Measurements from ENCODE around the gene CCDC82.
A peak's percentile ranks its signal among the peaks of the same experiment; 100 is the strongest.

Gene CCDC82

DNA sequence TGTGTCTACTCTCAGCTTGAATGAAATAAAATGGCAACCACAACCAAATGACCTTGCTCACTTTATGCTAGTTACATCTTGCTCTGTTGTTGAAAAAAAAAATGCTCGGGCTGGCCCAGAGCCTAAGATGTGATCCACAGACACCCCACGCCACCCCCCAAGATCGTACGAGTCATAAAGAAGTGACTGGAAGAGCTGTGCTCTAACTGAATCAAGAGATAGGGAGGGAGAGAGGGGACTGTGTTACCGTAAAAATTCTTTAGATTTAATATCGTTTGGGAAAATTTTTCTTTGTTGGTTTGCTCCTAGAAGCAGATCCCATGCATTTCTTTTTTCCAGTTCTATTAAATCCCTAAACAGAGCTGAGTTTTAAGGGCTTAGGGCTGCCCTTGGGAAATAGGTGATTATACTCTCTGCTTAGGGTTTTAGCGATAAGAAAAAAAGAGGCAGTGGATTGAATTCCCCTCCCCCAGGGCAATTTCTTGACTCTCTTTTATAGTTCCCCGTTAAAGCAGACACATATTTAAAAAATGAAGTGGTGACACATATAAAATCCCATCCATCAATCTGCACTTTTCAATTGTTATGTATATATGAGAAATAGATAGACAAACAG is 61.2 kb downstream of the CCDC82 start:
- DNase-seq = no peak

DNA sequence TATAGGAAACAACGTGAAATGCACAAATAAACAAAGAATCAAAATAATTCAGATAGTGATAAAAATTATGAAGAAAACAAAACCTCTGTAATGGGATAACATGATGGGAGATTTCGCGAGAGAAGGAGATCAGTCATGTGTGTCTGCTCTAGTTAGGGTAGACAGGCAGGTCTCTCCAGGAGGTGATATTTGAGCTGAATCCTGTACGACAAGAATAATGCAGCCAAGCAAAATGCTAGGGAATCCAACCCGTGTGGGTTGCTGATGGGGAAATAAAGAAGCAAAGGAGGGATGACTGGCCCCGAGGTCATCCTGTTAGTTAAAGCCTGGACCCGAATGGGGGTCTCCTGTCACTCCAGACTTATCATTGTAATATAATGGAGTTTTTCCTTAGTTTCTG is 62.8 kb downstream of the CCDC82 start:
- no peak for DNase-seq

DNA sequence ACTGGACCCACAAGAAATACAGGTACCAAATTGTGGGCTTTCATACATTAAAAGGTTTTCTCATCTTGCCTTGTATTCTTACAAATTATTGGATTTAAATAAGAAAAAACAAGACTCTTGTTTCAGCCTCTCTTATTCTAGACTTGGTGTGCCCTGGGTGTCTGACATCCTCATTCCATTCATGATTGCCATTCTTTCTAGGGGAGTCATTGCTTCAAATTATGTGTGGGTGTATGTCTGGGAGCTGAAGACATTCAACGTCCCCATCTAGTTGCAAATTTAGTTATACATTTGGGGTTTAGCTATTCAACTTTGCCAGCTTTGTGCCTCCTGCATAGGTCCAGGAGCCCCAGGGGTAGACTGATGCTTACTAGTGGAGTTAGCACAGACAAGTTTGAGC is 64.8 kb downstream of the CCDC82 start:
- no peak for DNase-seq

DNA sequence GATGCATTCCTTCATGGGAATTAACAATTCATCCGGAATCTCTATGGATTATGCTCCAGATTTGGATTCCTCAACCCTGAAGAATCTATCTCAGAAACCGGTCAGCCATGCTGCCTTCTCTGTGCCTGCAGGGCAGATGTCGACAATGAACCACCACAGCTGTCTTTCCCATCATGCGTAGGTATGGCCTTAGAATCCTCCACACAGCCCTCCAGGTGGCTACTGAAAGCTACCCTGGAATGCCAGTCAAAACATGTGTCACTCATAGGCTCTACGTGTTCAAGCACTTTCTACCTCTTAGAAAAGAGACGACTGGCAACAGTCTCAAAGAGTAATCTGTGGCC is 66.1 kb downstream of the CCDC82 start:
- DNase-seq = no peak

DNA sequence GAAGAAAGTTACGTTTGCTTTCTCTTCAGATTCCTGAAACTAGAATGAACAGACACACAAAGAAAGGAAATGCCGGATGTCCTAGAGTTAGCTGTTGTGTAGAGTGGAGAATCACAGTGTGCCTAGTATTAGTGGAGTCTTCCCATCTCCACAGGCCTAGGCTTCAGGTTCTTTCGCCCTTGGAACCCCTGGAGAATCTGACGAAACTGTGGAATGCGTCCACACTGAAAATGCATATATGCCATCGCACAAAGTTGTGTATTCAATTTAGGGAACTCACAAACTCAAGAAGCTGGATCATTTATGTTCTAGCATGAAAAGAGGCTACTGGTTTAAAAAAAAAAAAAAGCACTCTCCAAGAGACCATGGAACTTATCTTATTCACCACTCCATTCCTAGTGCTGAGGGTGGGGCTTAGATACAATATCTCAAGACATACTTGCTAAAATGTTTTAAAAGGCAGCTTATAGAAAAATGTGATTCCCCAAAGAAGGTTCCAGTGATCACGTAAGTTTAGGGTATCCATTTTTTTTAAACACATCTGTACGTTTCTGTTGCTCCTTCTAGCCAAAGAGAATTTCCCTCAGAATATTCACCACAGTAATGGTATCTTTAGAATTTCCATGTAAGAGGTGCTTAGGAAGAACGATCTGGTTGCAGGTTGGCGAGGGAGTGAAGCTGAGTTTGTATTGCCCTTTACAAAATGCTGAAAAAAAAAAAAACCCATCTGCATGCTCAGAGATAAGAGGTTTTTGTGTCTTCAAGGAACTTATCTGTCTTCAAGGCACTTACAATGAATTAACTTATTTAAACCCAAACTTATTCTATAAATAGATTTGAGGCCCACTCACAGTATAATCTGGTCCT is 66.7 kb downstream of the CCDC82 start:
- DNase-seq = peak; percentile 81

DNA sequence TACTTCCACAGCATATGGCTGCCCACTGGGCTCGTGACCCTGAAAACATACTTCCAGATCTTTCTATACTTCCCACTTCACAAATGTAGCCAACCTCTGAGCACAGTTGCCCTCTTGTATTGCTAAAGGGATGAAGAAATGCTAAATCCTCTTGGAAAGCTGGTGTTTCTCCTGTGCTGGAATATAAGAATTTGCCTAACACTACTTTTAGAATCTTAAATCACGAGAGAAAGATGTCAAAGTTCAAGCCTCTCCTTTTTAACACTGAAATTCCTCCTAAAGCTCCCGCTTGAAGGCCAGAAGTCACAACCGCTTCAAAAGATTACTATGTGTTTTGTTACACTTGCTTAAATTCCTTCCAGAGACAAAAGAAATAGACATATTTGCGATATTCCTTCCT is 68.6 kb downstream of the CCDC82 start:
- DNase-seq = no peak

DNA sequence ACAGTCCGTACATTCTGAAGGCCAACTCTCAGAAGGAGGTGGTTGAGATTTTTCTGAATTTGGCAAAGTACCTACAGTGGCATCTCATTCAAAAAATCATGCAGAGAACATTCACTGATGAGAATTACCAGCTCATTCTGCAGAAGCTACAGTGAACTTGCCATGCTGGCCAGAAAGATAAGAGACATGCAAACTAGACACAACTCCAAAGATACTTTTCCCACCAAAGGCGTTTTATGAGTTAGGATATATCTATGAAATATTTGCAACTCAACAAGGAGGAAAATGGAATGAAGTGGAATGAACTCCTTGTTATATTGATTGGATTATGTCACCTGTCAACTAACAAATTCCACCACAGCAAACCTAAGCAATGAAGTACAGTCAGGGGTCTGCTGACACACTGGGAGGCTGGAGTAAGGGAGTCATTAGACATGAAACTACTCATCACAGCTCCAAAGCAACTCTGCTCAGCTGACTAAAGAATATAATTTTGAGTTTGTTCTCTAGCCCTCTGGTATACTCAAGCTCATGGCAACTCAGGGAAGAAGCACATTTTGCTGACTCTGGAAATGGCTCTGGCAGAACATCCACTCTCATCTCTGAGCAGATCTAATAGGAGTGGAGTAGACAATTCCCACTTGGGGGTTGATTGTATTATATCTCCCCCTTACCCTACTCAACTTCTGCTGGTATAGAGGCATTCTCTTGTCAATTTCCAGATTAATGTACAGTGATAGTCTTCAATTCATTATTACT is 69.6 kb downstream of the CCDC82 start:
- peak; percentile 53 for DNase-seq

DNA sequence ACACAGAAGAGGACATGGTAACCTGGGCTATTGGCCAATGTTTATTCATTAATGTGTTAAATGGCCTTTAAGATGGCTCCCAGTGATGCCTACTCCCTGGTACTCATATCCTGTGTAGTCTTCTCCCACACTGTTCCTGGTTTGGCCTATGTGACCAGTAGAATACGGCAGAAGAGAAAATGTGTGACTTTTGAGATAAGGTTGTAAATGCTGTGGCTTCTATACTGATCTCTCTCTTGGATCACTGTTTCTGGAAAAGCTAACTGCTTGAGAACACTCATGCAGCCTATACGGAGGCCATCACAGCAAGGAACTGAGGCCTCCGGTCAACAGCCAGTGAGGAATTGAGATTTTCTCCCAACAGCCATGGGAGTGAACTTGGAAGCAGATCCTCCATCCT is 70.9 kb downstream of the CCDC82 start:
- DNase-seq = peak; percentile 67

DNA sequence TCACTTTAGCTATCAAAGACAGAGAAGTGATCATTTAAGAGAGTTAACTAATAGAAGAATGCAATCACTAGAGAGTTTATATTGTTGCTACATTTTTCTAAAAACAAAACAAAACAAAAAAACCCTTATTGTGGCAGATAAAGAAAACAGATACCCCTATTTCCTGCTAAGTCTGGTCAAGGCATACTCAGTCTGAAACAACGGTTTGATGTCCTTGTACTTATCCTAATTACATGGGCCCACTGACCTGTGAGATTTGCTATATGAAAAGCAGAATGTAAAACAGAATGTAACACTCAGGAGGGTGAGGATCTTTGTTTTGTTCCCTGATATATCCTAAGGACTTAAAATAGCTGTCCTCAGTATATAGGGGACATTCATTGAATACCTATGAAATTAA is 71.3 kb downstream of the CCDC82 start:
- no peak for DNase-seq

DNA sequence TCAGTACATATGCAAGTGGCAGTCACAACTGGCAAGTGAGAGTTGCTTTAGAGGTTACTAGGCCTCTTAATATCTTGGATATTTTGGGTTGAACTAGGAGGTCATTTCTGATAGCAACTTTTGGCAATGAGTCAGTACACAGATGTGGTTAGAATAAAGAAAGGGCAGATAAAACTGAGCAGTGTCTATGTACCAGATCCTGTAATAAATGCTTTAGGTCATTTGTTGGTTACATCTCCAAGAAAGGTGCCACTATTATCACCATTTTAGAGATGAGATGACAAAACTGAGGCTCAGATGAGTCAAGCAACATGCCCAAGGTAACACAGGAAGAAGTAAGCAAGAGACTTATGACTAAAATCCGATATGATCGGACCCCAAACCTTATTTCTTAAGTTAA is 71.7 kb downstream of the CCDC82 start:
- peak; percentile 45 for DNase-seq

DNA sequence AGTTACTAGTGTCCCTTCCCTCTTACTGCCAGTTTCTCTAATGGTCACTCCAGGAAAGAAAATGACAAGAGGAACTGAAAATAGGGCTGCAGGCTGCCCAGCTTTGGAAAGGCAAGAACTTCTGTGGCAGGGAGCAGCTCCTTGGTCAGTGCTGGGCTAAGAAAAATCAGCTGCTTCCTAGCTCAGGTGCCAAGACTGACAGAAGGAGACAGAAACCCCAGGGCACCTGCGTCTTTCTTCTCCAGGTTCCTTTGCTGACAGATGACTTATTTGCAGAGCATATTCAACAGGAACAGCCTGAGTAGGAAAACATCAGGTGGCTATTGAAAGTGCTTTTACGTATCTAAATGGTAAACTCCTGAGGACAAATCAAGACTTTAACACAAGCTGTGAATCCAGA is 72.1 kb downstream of the CCDC82 start:
- no peak for DNase-seq

DNA sequence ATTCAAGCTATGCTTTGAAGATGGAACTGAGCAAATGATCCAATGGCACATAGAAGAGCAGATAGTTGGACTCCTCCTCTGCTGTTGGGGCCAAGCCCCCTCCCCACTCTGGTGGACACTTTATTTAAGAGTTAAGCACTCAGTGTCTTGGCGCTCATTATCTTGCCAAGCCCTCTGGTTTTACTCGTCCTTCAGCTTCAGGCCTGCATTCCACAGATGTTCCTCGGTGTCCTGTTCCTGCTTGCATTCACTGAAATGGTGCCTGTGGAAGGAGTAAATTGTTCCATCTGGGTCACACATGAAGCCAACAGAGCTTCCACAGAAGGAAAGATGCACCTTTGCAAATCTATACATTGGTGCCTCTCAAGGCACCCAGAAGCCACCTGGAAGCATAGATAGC is 72.8 kb downstream of the CCDC82 start:
- DNase-seq = no peak

DNA sequence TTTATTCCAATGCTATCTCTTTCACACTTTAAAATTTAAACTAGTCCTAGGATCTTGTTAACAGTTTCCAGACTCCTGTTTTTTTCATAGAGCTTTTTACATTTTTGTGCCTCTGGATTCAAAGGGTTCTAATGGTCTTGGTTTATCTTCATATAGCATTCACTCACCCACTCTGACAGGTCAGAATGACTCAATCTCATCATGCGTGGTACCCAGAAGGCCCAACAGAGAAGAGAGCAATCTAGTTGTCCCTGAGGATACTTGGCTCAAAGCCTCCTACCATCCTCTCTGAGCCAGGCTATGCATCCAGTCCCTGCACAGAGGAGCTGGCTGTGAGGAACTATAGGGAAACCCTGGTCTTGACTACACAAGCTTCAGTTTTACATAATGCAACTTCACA is 74.2 kb downstream of the CCDC82 start:
- DNase-seq = no peak

DNA sequence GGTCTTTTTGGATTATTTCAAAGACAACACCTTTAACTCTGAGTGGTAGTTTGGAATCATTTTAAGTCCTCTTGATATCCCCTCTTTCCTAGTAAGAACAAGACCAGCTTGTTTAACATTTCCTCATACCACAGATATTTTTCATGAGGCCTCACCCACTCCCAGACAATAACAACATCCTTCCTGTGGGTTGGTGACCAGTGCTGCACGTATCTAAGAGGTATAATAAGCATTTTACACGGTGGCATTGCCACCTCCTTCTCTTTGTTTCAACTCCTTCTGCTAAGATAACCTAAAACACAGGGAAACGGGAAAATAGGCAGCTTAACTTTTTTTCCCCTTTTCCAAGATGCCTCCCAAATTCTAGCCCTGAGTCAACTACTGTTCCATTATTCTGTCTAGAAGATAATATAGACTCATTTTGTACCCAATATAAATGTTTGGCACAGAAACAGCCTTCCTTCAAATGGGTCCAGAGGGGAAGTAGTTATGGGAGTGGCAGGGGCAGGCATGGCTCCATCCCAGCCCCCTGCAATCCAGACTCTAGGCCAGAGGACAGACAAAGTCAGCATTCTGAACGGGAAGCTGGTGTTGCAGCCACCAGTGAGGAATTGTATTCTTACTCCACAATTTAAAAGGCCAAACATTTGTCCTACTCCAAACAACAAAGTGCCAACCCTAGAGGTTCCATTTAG is 75.2 kb downstream of the CCDC82 start:
- DNase-seq = no peak

DNA sequence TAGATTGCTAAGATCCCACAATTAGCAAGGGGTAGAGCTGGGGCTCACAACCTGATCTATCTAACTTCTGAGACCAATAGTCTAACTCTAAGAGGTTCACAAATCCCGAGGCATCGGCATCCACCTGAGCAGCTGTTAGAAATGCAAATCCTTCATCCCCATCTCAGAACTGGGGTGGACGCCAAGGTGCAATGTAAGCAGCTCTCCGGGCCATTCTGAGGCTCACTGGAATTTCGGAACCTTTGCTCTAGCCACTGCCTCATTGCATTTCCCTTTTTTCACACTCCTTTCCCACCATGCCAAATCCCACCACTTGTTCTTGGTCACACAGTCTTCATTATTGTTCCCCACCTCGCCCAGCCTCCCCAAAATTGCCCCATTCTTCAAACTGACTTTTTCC is 76.5 kb downstream of the CCDC82 start:
- DNase-seq = no peak

DNA sequence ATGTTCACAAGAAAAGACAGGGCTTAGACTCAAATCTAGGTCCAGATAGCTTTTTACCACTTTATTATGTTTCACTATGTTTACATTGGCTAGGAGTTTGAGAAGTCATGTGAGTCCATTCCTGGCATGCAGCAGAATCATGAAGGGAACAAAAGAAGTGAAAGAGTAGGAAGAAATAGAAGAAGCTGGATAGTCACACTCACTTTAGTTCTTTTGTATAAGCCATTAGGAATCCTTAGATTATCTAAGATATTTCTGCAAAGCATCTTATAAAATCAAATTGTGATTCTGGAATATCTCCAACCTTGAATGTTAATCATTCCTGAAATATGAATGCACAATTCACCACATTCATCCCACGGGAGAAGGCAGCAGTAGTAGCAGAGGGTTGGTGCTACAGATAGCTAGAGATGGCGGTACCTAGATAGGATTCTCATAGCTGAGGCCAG is 78.6 kb downstream of the CCDC82 start:
- DNase-seq = no peak

DNA sequence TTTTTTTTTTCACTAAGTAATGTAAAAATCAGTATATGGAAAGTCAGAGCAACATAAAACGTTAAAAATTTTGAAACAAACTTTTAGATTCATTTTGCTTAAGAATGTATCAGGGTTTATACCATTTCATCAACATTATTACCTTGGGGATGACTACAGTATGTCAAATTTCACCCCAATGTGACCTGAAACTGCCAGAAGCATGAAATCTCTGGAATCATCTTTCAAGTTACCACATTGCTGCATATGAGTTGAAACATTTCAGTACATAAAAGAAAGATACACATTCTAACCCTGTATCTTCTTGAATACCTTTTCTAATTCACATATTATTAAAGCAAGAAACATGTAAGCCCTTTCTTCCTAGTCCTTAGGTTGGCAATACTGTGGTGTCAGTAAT is 79.5 kb downstream of the CCDC82 start:
- DNase-seq = no peak

DNA sequence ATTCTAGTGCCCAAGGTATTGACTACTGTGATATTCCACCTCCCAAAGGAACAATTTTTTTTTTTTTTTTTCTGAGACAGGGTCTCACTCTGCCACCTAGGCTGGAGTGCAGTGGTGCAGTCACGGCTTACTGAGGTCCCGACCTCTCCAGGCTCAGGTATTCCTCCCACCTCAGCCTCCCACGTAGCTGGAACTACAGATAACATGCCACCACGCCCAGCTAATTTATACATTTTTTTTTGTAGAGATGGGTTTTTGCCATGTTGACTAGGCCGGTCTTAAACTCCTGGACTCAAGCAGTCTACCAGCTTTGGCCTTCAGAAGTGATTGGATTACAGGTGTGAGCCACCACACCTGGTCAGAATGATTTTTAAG is 80.1 kb downstream of the CCDC82 start:
- DNase-seq = no peak

DNA sequence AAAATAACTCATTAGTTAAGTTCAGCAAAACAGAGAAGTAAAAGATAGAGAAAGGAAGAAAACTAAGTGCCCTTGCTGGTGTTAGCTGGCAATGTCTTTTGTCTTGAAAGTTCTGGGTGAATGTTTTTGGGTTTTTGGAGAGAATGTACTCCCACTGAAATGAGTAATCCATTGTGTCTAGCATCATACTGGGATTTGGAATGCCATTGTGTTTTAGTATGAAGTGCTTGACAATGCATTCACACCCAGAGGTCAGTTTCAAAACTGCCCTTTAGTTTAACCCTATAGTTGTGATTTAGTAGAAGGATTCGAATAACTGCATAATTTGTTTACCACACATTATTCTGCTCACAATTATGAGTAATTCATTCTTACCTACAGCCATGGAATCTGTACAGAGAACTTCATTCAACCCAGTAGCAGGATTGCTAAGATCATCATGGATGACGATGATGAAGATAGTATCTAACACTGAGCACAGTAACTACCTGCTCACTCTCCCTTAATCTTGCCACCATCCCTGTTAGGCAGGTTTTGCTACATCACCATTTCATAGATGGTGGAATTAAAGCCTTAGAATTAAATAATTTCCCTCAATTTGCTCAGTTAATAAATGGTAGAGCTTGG is 80.6 kb downstream of the CCDC82 start:
- no peak for DNase-seq

DNA sequence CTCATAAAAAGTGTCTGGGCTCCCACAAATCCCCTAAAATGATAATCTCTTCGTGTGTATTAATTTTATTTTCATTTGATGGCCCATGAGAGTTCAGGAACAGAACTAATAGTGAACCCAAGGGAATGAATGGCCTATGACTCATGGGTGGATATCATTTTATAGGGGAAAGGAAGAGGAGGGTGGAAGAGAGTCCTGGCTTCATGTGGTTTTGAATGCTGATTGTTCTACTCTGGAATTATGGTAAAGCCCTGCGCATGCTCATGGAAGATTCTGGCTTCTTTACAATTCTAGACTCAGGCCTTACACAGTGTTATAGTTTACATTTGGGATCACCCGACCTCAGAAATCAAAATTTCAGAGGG is 82.0 kb downstream of the CCDC82 start:
- DNase-seq = no peak

DNA sequence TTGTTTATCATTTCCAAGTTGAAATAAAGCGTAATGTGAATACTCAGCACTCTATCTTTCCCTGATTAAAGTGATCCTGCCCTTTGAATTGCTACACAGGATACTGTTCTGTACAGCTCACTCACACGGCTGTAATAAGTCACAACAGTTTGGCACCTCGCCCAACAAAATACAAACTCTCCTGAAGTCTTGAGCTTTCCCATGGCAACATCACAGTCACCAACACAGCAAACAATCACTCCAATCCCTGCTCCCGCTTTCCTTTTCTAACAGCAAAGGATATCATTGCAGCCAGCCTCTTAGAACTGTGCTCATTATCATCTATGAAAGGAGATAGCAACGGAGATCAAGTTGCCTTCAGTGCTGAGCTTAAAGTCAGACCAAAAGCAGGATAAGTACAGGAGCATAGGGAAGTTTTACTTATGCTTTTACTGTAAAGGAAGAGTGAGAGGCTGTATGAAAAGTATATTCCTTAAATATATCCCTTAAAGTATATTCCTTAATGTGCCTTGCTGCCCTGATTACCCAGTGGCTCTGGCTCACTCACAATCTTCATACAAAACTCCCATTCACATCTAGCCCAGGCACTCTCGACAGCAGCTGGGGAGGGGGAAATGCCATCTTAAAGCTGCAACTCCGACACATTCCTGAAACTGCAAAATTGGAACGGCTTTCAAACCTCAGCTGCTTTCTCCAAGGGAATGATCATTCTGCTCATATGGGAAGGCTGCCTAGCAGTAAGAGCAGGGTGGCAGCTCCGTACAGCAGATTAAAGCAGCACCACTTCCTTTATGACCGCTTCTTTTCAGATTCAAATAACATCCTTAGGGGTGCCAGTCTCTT is 82.6 kb downstream of the CCDC82 start:
- peak; percentile 62 for DNase-seq

DNA sequence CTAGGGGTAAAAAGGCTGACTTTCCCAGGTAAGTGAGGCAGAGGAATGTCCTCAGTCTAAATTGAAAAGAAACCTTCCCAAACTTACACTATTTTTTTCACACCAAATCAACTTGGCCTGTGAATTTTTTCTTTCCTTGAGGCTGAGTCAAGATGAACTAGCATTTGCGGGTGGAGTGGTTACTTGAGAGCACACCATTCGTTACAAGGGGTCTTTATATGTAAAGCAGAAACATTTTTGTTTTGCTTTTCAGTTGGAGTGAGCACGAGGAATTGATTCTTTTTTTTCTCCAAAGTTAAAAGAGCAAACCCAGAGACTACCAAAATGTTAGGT is 83.1 kb downstream of the CCDC82 start:
- DNase-seq = no peak
